HCT116 (cell line): ENCODE measurements around the gene TEX48. TPM values are rescaled to one million over a fixed set of nuclear protein-coding genes. Genes with fewer than 3 reads are reported as not detected.

Experiments
- ATAC-seq: fragments of 200-7000 bp; cut with Tn5 transposase; 2 replicates; pipeline ENCODE4 v1.9.1; 2020; ENCODE audit warnings: mild to moderate bottlenecking, moderate library complexity
- BruUV-seq: library from RNA; stranded (reverse); fragments of 400-500 nt; replicated peaks from 2 replicates; lab custom pipeline; 2021; lab: Mats Ljungman, UMichigan
- CTCF ChIA-PET: fragments of 300-600 bp; sonication (Branson Sonifier 250); formaldehyde crosslinking; loops from one replicate; lab custom pipeline; 2021; ENCODE audit warnings: antibody characterized with exemption; lab: Charles Lee
- POLR2A ChIA-PET: fragments of 300-600, 350-600 bp; sonication (Branson Sonifier 250); formaldehyde crosslinking; loops from one replicate; lab custom pipeline; 2021; ENCODE audit warnings: antibody characterized with exemption; lab: Charles Lee
- RAD21 ChIA-PET, 2 experiments: fragments of 300-600 bp; sonication (Branson Sonifier 250); formaldehyde crosslinking; loops; one replicate each; lab custom pipeline; 2023; ENCODE audit warnings: low total read pairs in 2 of 2; ENCODE audit not compliant: uncharacterized antibody in 2 of 2, unreplicated experiment in 2 of 2, low non-redundant PET in 1 of 2; lab: Charles Lee
- DNase-seq: peaks from one replicate; pipeline ENCODE4 v3.0.0-alpha.2; 2010; ENCODE audit warnings: low read depth, low spot score
- H2AFZ ChIP-seq: fragments of 200-600 bp; shearing (Covaris generic), sonication (generic); 2 replicates; pipeline ENCODE4 v1.6.1; 2017; ENCODE audit warnings: low read depth, mixed run types, mixed read lengths, antibody characterized with exemption, low read length; ENCODE audit not compliant: poor library complexity, severe bottlenecking
- H3K27ac ChIP-seq: 2 replicates; pipeline ENCODE4 v1.5.1; 2012; ENCODE audit warnings: low read depth, low read length
- H3K27me3 ChIP-seq: fragments of 200-600 bp; sonication (generic); 2 replicates; pipeline ENCODE4 v1.6.1; 2016; ENCODE audit warnings: mixed run types, low read length, mixed read lengths; ENCODE audit not compliant: insufficient read depth
- H3K36me3 ChIP-seq, 2 experiments: fragments of 200-500 bp in 1 of 2; fragments of 200-600 bp in 1 of 2; sonication (Bioruptor generic) in 1 of 2; sonication (generic) in 1 of 2; 2 replicates each; pipeline versions ENCODE4 v1.5.1 to v1.6.1; 2014 to 2016; ENCODE audit warnings: low read length in 2 of 2, inconsistent platforms in 1 of 2, mixed read lengths in 1 of 2, mixed run types in 1 of 2; ENCODE audit not compliant: insufficient read depth in 2 of 2, control insufficient read depth in 1 of 2
- H3K4me1 ChIP-seq, 2 experiments: fragments of 200-600 bp in 1 of 2; sonication (generic) in 1 of 2; 2 replicates each; pipeline versions ENCODE4 v1.5.1 to v1.6.1; 2012 to 2017; ENCODE audit warnings: low read length in 2 of 2, inconsistent platforms in 1 of 2, mild to moderate bottlenecking in 1 of 2, mixed read lengths in 1 of 2, mixed run types in 1 of 2, moderate library complexity in 1 of 2; ENCODE audit not compliant: insufficient read depth in 2 of 2, control insufficient read depth in 1 of 2
- H3K4me2 ChIP-seq: fragments of 200-600 bp; sonication (generic); 2 replicates; pipeline ENCODE4 v1.6.1; 2017; ENCODE audit warnings: mixed run types, low read length, mixed read lengths
- H3K4me3 ChIP-seq, 2 experiments: fragments of 200-600 bp in 1 of 2; sonication (generic) in 1 of 2; replicated peaks in 1 of 2; 2 replicates each; pipeline ENCODE4 v1.5.1; 2011 to 2016; ENCODE audit warnings: low read length in 2 of 2, control low read depth in 1 of 2, low read depth in 1 of 2, mild to moderate bottlenecking in 1 of 2, mixed read lengths in 1 of 2, mixed run types in 1 of 2
- H3K79me2 ChIP-seq: fragments of 200-600 bp; sonication (generic); 2 replicates; pipeline ENCODE4 v1.6.1; 2017; ENCODE audit warnings: mild to moderate bottlenecking, mixed run types, low read length, moderate library complexity, mixed read lengths; ENCODE audit not compliant: insufficient read depth
- H3K9ac ChIP-seq: fragments of 200-600 bp; sonication (generic); 2 replicates; pipeline ENCODE4 v1.6.1; 2016; ENCODE audit warnings: low read length, mixed read lengths
- H3K9me2 ChIP-seq: fragments of 200-600 bp; sonication (generic), shearing (Covaris generic); 2 replicates; pipeline ENCODE4 v1.6.1; 2017; ENCODE audit warnings: mixed run types, mild to moderate bottlenecking, moderate library complexity; ENCODE audit not compliant: insufficient read depth
- H3K9me3 ChIP-seq, 2 experiments: fragments of 200-500 bp in 1 of 2; fragments of 200-600 bp in 1 of 2; sonication (Bioruptor generic) in 1 of 2; sonication (generic) in 1 of 2; 2 replicates each; pipeline ENCODE4 v1.6.1; 2014 to 2017; ENCODE audit warnings: low read length in 2 of 2, mixed read lengths in 2 of 2, inconsistent platforms in 1 of 2, low read depth in 1 of 2, mild to moderate bottlenecking in 1 of 2, mixed run types in 1 of 2, moderate library complexity in 1 of 2; ENCODE audit not compliant: control insufficient read depth in 1 of 2, insufficient read depth in 1 of 2
- H4K20me1 ChIP-seq: fragments of 200-600 bp; sonication (generic), shearing (Covaris generic); 2 replicates; pipeline ENCODE4 v1.6.1; 2017; ENCODE audit warnings: mixed run types, mild to moderate bottlenecking, moderate library complexity; ENCODE audit not compliant: insufficient read depth
- CBX3 ChIP-seq: IDR thresholded peaks from 2 replicates; pipeline ENCODE4 v1.6.1; 2012; ENCODE audit warnings: low read depth
- CEBPB ChIP-seq: IDR thresholded peaks from 2 replicates; pipeline ENCODE4 v1.6.1; 2012; ENCODE audit warnings: low read depth
- EGR1 ChIP-seq: IDR thresholded peaks from 2 replicates; pipeline ENCODE4 v1.6.1; 2012; ENCODE audit warnings: low read depth
- ELF1 ChIP-seq: IDR thresholded peaks from 2 replicates; pipeline ENCODE4 v1.6.1; 2012; ENCODE audit warnings: low read depth, borderline replicate concordance
- EZH2 ChIP-seq: fragments of 200-600 bp; sonication (generic); IDR thresholded peaks from 2 replicates; pipeline ENCODE4 v1.6.1; 2017; ENCODE audit warnings: antibody characterized with exemption, mixed run types
- EZH2phosphoT487 ChIP-seq: fragments of 200-600 bp; IDR thresholded peaks from 2 replicates; pipeline ENCODE4 v1.6.1; 2018; ENCODE audit warnings: antibody characterized with exemption, borderline replicate concordance
- FOSL1 ChIP-seq: IDR thresholded peaks from 2 replicates; pipeline ENCODE4 v1.6.1; 2012; ENCODE audit warnings: low read depth
- JUND ChIP-seq: IDR thresholded peaks from 2 replicates; pipeline ENCODE4 v1.6.1; 2012
- POLR2A ChIP-seq: IDR thresholded peaks from 2 replicates; pipeline ENCODE4 v1.7.0; 2011; ENCODE audit warnings: borderline replicate concordance; ENCODE audit not compliant: insufficient read depth, insufficient read length; ENCODE audit errors: extremely low read depth
- REST ChIP-seq: IDR thresholded peaks from 2 replicates; pipeline ENCODE4 v1.6.1; 2012; ENCODE audit warnings: low read depth
- SP1 ChIP-seq: IDR thresholded peaks from 2 replicates; pipeline ENCODE4 v1.6.1; 2012; ENCODE audit warnings: low read depth
- SRF ChIP-seq: IDR thresholded peaks from 2 replicates; pipeline ENCODE4 v1.6.1; 2012; ENCODE audit warnings: low read depth
- TCF7L2 ChIP-seq: IDR thresholded peaks from 2 replicates; pipeline ENCODE4 v1.7.0; 2011; ENCODE audit warnings: borderline replicate concordance, inconsistent platforms; ENCODE audit not compliant: insufficient read depth, insufficient read length; ENCODE audit errors: extremely low read depth
- YY1 ChIP-seq: IDR thresholded peaks from 2 replicates; pipeline ENCODE4 v1.6.1; 2011; ENCODE audit warnings: low read length, low read depth, moderate library complexity, mild to moderate bottlenecking; ENCODE audit not compliant: insufficient replicate concordance; ENCODE audit errors: extremely low read depth
- ZBTB33 ChIP-seq: IDR thresholded peaks from 2 replicates; pipeline ENCODE4 v1.6.1; 2011; ENCODE audit warnings: mild to moderate bottlenecking, low read length, moderate library complexity; ENCODE audit not compliant: insufficient replicate concordance; ENCODE audit errors: extremely low read depth
- ZFX ChIP-seq: fragments of 450-650 bp; IDR thresholded peaks from 2 replicates; pipeline ENCODE4 v1.6.1; 2017
- ZNF274 ChIP-seq: fragments of 200-500 bp; sonication (Bioruptor generic); IDR thresholded peaks from 2 replicates; pipeline ENCODE4 v1.6.1; 2014; ENCODE audit warnings: mild to moderate bottlenecking, low read depth, low read length, inconsistent platforms
- intact Hi-C: fragments of 100-400 bp; cut with micrococcal nuclease; formaldehyde crosslinking; loops from 2 replicates; pipeline ENCODE4 v1.10.0; 2022
- total RNA-seq: library from RNA; stranded (reverse); gene quantifications from one replicate; pipeline ENCODE4 v1.2.1, GENCODE V29; 2021; ENCODE audit not compliant: unreplicated experiment
- TF ChIP-seq, protein P1 (sequence below): IDR thresholded peaks from 2 replicates; pipeline ENCODE4 v1.6.1; 2012
- TF ChIP-seq, protein P2 (sequence below), 3 experiments: fragments of 200-600 bp in 1 of 3; sonication (generic) in 1 of 3; IDR thresholded peaks in 2 of 3; conservative IDR thresholded peaks in 1 of 3; 2 replicates each; pipeline ENCODE4 v1.5.1; 2012 to 2017; ENCODE audit warnings: low read depth in 2 of 3, low read length in 2 of 3, antibody characterized with exemption in 1 of 3, borderline replicate concordance in 1 of 3, control low read depth in 1 of 3, mild to moderate bottlenecking in 1 of 3, mixed read lengths in 1 of 3, mixed run types in 1 of 3, moderate library complexity in 1 of 3; ENCODE audit not compliant: insufficient read depth in 1 of 3

Gene TEX48
- total RNA-seq, 1 experiment from 2014 or later: not detected

DNA sequence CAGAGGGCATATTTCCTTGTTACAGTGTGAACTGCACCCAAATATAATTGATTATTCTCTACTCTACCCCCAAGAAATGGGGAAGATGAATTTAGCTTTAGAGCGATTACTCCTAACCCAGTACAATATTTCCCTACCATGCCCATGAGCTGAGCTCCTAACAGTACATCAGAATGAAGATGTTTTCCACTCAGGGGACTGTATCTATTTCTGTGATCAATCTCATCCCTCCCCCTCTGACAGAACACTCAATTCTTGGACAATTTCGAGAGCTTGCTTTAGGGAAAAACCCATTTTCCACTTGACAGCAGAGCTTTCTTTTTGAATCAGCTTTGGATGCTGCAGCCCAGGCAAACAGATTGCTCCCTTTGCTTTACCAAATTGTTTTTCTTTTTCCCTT is 24.7 kb upstream of the TEX48 start:
- Histone ChIP-seq H3K36me3 (no peaks in the 10 kb centered on the region), H4K20me1 (no peaks in the 10 kb centered on the region), H3K27me3 (peaks cover 5% of the 10 kb centered on the region; the same call in 1 of the 2 replicates), H3K9ac (no peak overlapping the region), H3K27ac (no peak overlapping the region), H3K4me1 (peaks cover 0 to 5% of the 10 kb centered on the region in 2 experiments; a peak in 1 of 4 replicates), H3K9me2 (no peaks in the 10 kb centered on the region), H3K4me3 (no peak overlapping the region), H3K4me2 (no peak overlapping the region), H3K9me3 (no peaks in the 10 kb centered on the region), H2AFZ (no peak overlapping the region), H3K79me2 (no peaks in the 10 kb centered on the region)
- TF ChIP-seq YY1 (no peak), EZH2 (no peak), JUND (no peak), POLR2A (no peak), ELF1 (no peak), TCF7L2 (no peak), EZH2phosphoT487 (no peak), ZNF274 (no peak), REST (no peak), ZFX (no peak), EGR1 (no peak), ZBTB33 (no peak), SRF (no peak), FOSL1 (no peak), SP1 (no peak), CBX3 (no peak), CEBPB (no peak)
- TF ChIP-seq, protein P1, sequence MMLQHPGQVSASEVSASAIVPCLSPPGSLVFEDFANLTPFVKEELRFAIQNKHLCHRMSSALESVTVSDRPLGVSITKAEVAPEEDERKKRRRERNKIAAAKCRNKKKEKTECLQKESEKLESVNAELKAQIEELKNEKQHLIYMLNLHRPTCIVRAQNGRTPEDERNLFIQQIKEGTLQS: no peak
- TF ChIP-seq, protein P2, sequence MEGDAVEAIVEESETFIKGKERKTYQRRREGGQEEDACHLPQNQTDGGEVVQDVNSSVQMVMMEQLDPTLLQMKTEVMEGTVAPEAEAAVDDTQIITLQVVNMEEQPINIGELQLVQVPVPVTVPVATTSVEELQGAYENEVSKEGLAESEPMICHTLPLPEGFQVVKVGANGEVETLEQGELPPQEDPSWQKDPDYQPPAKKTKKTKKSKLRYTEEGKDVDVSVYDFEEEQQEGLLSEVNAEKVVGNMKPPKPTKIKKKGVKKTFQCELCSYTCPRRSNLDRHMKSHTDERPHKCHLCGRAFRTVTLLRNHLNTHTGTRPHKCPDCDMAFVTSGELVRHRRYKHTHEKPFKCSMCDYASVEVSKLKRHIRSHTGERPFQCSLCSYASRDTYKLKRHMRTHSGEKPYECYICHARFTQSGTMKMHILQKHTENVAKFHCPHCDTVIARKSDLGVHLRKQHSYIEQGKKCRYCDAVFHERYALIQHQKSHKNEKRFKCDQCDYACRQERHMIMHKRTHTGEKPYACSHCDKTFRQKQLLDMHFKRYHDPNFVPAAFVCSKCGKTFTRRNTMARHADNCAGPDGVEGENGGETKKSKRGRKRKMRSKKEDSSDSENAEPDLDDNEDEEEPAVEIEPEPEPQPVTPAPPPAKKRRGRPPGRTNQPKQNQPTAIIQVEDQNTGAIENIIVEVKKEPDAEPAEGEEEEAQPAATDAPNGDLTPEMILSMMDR (IDR thresholded peaks at IDR 0.05 in 2 of 3, conservative IDR thresholded peaks at IDR 0.05 in 1 of 3; ENCODE audit: borderline replicate concordance in 1 of 3, insufficient read depth in 1 of 3, low read depth in 2 of 3, low read length in 2 of 3): no peak
- DNase-seq (no peak), ATAC-seq (no peak)
- ChIA-PET CTCF (interaction anchor here (1.2 kb wide), 1 partner anchor 17 kb away, joined by 3 read pairs; no protein-coding TSS in a partner anchor), RAD21 (no interaction called here), POLR2A (no interaction called here)
- intact Hi-C loops: no loop called here
- no TSS peak for BruUV-seq
